Subcutaneous abdominal adipose tissue (tissue), 5 donors: ENCODE measurements around the gene QKI.

Experiments
- H3K27ac ChIP-seq: one replicate; pipeline ENCODE4 v1.7.0; 2013; ENCODE audit warnings: low read depth, mild to moderate bottlenecking, inconsistent platforms, low read length, moderate library complexity
- H3K27me3 ChIP-seq, 5 donors: one replicate each; pipeline ENCODE4 v1.7.0; 2013; ENCODE audit warnings: low read length in 5 of 5, inconsistent platforms in 1 of 5; ENCODE audit not compliant: control insufficient read depth in 5 of 5, insufficient read depth in 4 of 5
- H3K36me3 ChIP-seq, 5 donors: one replicate each; pipeline ENCODE4 v1.7.0; 2013; ENCODE audit warnings: low read length in 5 of 5; ENCODE audit not compliant: control insufficient read depth in 5 of 5, insufficient read depth in 5 of 5
- H3K4me1 ChIP-seq, 5 donors: one replicate each; pipeline ENCODE4 v1.7.0; 2013; ENCODE audit warnings: low read length in 5 of 5, mild to moderate bottlenecking in 3 of 5, moderate library complexity in 1 of 5; ENCODE audit not compliant: control insufficient read depth in 5 of 5, insufficient read depth in 5 of 5
- H3K4me3 ChIP-seq, 5 donors: one replicate each; pipeline ENCODE4 v1.7.0; 2013; ENCODE audit warnings: low read length in 5 of 5, low read depth in 1 of 5
- H3K9ac ChIP-seq, 5 donors: one replicate each; pipeline ENCODE4 v1.7.0; 2013; ENCODE audit warnings: low read length in 5 of 5, mild to moderate bottlenecking in 4 of 5, moderate library complexity in 3 of 5
- H3K9me3 ChIP-seq, 5 donors: one replicate each; pipeline ENCODE4 v1.7.0; 2013; ENCODE audit warnings: low read length in 5 of 5; ENCODE audit not compliant: control insufficient read depth in 5 of 5
- donor health status: healthy.
- donor health status: healthy.
- donor health status: healthy.
- donor health status: healthy.
- donor health status: healthy.

QKI gene

DNA sequence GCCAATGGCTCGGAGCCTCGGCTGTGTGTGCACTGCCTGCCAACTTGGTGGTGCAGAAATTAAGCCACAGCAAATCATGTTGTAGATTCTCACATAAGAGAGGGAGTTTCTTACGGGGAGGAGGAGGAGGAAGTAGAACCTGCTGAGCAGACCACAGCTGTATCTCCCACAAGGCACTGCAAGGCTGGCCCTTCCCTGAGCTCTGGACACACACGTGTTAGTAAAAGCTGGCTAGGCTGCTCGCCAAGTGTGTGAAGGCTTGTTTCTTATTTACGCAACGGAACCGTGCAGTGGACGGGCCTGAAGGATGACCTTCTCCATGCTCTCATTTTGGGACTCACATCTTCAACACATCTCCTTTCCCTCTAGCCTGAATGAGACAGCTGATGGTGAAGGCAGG, 15.7 kb upstream of the QKI start:
- Histone ChIP-seq H3K4me3 (peak overlapping the region in 1 of 5 donors; percentile 25), H3K9me3 (no peaks in the 10 kb centered on the region), H3K27ac (peak overlapping the region; percentile 74), H3K9ac (no peak overlapping the region), H3K36me3 (no peaks in the 10 kb centered on the region), H3K27me3 (no peaks in the 10 kb centered on the region), H3K4me1 (peaks cover 0 to 53% (median 45%) of the 10 kb centered on the region in 5 donors)

DNA sequence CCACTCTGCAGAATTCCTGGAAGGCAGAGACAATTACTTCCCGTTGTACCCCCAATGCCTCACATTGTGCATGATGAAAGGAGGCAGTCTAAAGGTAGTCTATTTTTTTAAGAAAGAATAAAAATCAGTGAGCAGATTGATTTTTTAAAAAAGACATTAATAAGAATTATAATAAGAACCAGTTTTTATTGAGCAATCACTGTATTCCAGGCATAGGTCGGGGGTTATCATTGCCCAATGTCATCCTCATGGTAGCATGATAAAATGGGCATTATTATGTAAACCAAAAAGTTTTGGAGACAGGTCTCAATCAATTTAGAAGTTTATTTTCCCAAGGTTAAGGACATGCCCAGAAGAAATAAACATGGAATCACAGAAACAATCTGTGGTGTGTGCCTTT, 14.0 kb upstream of the QKI start:
- Histone ChIP-seq H3K9ac (no peak overlapping the region), H3K36me3 (no peaks in the 10 kb centered on the region), H3K4me1 (peaks cover 9 to 61% (median 56%) of the 10 kb centered on the region in 5 donors), H3K4me3 (no peak overlapping the region), H3K27ac (no peak overlapping the region), H3K9me3 (no peaks in the 10 kb centered on the region), H3K27me3 (no peaks in the 10 kb centered on the region)

DNA sequence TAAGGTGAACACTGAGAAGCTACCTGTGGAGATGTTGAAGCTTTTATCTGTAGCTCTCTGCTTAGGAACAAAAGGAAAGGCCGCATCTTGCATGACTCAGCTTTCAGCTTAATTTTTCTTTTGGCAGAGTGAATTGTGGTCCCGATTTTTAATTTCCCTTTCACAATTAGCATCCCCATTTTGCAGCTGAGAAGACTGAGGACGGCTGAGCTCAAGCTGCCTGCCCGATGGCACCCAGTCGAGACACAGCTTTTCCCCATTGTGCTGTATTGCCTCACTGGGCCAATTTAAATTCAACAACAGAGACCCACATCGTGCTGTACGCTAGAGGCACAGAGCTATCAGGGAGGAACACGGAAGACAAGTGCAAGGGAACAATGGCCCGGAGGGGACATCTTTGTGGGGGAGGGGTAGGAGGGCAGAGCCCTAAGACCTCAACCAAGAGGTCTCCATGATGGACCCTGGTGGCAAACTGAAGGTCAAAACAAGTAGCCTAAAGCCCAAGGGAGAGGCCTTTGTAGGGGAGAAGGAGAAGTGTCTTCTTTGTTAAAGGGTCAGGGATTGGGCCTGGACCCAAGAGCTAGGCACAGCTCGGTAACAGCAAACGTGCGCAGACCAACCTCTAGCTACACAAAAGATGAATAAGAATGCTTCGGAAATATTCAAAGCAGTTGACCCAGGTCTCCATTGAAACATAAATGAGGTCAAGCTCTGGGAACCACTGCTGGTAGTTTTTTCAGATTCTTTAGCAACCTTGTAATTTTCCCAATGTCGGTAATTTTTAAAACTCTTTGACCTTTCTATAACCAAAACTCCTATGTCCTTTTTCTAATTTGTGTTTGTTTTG, 13.3 kb upstream of the QKI start:
- no peak overlapping the region for H3K4me3 ChIP-seq
- H3K9ac ChIP-seq, result no peak overlapping the region
- H3K9me3 ChIP-seq, result no peaks in the 10 kb centered on the region
- peaks cover 12 to 67% (median 63%) of the 10 kb centered on the region in 5 donors for H3K4me1 ChIP-seq
- H3K27ac ChIP-seq, result no peak overlapping the region
- H3K36me3 ChIP-seq, result no peaks in the 10 kb centered on the region
- H3K27me3 ChIP-seq, result no peaks in the 10 kb centered on the region

DNA sequence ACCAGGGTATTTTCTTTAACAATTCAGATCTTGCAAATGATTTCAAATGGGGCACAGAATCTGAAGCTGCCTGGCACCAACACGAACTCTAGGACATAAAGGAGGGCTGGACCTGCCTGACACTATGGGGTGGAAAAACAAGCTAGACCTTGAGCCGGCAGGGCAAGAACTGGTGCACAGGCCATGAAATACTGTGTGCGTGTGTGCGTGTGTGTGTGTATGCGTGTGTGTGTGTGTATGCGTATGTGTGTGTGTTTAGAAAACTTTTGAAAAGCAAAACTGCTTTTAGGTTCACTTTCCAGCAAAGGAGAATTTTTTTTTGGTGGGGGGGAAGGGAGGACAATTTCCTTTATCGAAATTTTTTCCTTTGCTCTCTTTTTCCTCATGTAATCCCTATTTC, 11.9 kb upstream of the QKI start:
- Histone ChIP-seq H3K4me3 (no peak overlapping the region), H3K4me1 (peaks cover 12 to 58% (median 57%) of the 10 kb centered on the region in 5 donors), H3K36me3 (no peaks in the 10 kb centered on the region), H3K9me3 (no peaks in the 10 kb centered on the region), H3K9ac (no peak overlapping the region), H3K27ac (no peak overlapping the region), H3K27me3 (no peaks in the 10 kb centered on the region)

DNA sequence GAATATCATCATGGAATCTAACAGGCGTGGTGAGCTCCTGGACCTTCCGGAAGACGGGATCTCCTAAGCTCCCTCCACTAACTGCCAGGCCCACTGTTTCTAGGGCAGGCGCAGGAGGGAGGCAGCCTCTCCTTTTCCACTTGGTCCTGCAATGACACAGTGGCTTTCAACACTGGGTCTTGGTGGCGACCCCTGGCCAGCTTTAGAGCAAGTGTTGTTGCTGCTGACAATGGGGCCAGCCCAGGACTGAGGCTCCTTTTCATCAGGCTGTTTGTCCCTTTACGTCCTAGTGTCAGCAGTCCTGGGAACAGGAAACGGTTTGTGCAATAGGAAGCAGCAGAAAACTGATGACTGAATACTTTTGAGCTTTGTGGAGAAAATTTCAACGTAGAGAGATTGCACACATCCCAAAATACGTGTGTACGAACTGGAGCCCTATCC, 9.7 kb upstream of the QKI start:
- peak overlapping the region in 2 of 5 donors; percentile 71 to 79 for H3K9ac ChIP-seq
- H3K27ac ChIP-seq, result peak overlapping the region; percentile 66
- H3K9me3 ChIP-seq, result no peaks in the 10 kb centered on the region
- H3K4me1 ChIP-seq, result peaks cover 12 to 39% (median 35%) of the 10 kb centered on the region in 5 donors
- H3K27me3 ChIP-seq, result no peaks in the 10 kb centered on the region
- peak overlapping the region in 2 of 5 donors; percentile 26 to 63 for H3K4me3 ChIP-seq
- H3K36me3 ChIP-seq, result no peaks in the 10 kb centered on the region

DNA sequence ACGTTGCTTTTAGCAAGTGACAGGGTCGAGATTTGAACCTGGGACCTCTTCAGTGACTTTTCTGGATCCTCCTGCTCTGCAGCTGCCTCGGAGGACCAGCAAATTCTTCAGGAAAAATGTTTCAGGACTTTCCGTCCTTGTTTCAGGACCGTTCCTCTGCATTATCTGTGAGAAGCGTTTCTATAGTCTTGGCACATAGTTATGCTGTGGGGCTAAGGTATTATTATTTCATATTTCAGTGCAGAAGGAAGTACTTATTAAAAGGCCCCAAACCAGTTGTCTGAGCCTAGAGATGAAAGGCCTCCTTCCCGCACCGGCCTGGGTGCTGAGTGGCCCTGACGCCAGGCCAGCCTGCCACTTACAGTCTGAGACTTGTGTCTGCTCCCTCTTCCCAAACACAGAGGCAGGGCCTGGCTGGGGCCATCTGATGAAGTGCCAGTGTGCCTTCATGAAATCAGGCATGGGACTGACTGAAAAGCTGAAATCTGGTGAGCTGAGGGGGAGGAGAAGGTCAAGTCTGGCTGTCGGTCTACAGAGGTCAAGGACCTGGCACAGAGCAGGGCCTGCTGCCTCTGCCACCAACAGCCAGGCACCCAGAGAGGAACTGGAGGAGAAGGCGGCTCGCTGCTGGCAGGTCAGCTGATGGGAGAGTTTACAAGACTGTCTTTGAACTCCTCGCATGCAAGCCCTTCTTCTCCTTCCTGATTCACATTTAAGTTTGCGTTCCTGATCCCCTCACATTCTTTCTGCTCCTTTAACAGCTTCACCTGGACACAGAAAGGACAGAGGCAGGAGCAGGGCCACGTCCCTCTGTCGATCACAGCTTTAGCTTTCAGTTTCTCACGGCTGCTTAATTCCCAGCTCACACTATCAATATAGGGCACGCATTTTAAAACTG, 8.9 kb upstream of the QKI start:
- Histone ChIP-seq H3K27ac (peak overlapping the region; percentile 66), H3K9me3 (no peaks in the 10 kb centered on the region), H3K9ac (peak overlapping the region; percentile 42 to 79 (median 68)), H3K4me3 (peak overlapping the region; percentile 28 to 79 (median 62)), H3K36me3 (no peaks in the 10 kb centered on the region), H3K4me1 (peaks cover 12 to 35% (median 28%) of the 10 kb centered on the region in 5 donors), H3K27me3 (no peaks in the 10 kb centered on the region)

DNA sequence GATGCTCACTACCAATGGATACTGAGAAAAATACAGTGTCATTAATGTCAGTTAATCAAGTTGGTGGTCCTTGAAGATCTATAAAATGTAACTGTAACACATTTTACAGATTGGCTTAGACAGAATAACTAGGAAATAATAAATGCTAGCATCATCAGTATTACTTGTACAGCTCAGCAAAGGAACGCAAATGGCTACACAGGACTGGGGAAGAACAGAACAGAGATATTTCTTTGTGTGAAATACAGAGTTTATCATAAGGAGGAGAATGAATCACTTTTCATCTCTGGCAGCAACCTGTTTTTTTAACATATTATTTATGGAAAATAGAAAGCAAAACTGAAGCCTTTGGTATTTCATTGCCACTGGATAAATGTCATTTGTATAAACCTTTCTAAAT, 8.2 kb upstream of the QKI start:
- Histone ChIP-seq H3K9ac (peak overlapping the region in 4 of 5 donors; percentile 42 to 79 (median 62)), H3K4me3 (peak overlapping the region; percentile 28 to 79 (median 62)), H3K27ac (peak overlapping the region; percentile 66), H3K4me1 (peaks cover 12 to 35% (median 25%) of the 10 kb centered on the region in 5 donors), H3K27me3 (no peaks in the 10 kb centered on the region), H3K36me3 (no peaks in the 10 kb centered on the region), H3K9me3 (no peaks in the 10 kb centered on the region)

DNA sequence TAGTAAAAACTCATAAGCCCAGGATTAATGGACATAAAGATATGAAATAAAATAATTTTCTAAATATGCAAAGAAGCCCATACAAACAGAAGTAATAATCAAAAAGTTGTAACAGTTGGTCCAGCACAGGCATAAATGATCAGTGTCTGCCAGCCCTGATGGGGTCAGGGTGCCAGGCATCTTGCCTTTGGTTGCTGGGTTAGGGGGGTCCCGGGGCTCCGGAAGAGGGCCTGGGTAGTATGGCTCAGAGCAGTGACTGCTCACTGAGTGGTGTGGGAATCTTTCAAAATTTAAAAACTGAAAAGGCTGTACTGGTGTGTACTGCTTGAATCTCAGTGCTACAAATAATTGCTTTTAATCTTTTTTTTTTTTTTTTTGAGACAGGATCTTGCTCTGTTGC, 7.7 kb upstream of the QKI start:
- Histone ChIP-seq H3K27me3 (no peaks in the 10 kb centered on the region), H3K4me1 (peaks cover 12 to 35% (median 25%) of the 10 kb centered on the region in 5 donors), H3K27ac (peak overlapping the region; percentile 66), H3K4me3 (no peak overlapping the region), H3K9ac (peak overlapping the region in 1 of 5 donors; percentile 42), H3K9me3 (no peaks in the 10 kb centered on the region), H3K36me3 (no peaks in the 10 kb centered on the region)

DNA sequence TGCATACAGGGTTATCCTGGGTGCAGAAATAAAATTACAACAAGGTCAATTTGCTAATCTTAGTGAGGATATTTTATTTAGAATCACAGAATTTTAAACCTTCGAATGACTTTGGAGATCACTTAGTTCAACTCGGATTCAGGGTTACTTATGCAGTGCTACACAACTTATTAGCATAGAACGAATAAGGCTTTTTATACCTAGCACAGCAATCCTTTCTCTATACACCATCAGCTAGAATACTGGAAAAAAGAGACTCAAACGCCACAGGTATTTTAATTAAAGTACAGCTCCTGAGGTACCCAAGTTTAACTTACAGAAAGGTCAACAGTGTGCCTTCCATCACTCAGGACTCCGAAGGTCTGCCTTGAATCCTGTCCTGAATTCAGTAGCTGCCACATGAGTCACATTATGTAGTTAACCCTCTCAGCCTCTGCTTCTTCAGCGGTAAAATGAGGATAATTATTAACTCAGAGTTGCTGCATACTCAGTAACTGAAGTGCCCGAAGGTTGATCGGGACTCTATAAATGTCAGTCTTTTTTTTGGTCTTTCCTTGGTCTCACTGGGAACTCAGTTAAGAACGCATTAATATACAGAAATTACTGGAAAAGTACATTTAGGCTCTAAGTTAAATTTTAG, 6.0 kb upstream of the QKI start:
- Histone ChIP-seq H3K9me3 (no peaks in the 10 kb centered on the region), H3K36me3 (no peaks in the 10 kb centered on the region), H3K4me1 (peaks cover 12 to 44% (median 35%) of the 10 kb centered on the region in 5 donors), H3K27me3 (no peaks in the 10 kb centered on the region), H3K9ac (no peak overlapping the region), H3K4me3 (no peak overlapping the region), H3K27ac (no peak overlapping the region)
